HG02943 (cell line): Measurements from ENCODE around the gene KRTAP10-7.
"Not testable (repeated sequence)": the region's sequence is repeated elsewhere in the genome, so short reads cannot be mapped to it uniquely, and the experiment has no call there.

ENCODE experiments used
- ATAC-seq: cut with Tn5 transposase; IDR thresholded peaks from one replicate; pipeline ENCODE4 v1.9.1; 2021; ENCODE audit warnings: mild to moderate bottlenecking, low read depth, moderate library complexity; ENCODE audit not compliant: unreplicated experiment

The KRTAP10-7 gene

GRCh38 chr21:44609193-44609592 is 8.8 kb downstream of the KRTAP10-7 start:
- no peak for ATAC-seq

GRCh38 chr21:44610157-44610843 is 9.9 kb downstream of the KRTAP10-7 start:
- ATAC-seq, result not testable (repeated sequence)

GRCh38 chr21:44611551-44611950 is 11.2 kb downstream of the KRTAP10-7 start:
- no peak for ATAC-seq

- ATAC-seq, result no peak
Observed at GRCh38 chr21:44612029-44612486, 11.7 kb downstream of the KRTAP10-7 start, which contains the start of gene KRTAP10-8. Gene KRTAP10-8, plus strand, starts transcription at chr21:44612079. Its CDS starts 22 bp downstream, at chr21:44612101.

GRCh38 chr21:44612669-44613229 is 12.4 kb downstream of the KRTAP10-7 start:
- no peak for ATAC-seq

- no peak for ATAC-seq
Observed at GRCh38 chr21:44613386-44614155, 13.2 kb downstream of the KRTAP10-7 start.

GRCh38 chr21:44614161-44614631 is 13.8 kb downstream of the KRTAP10-7 start:
- no peak for ATAC-seq

GRCh38 chr21:44614961-44615391 is 14.6 kb downstream of the KRTAP10-7 start:
- no peak for ATAC-seq

GRCh38 chr21:44615466-44615865 is 15.1 kb downstream of the KRTAP10-7 start:
- no peak for ATAC-seq

- no peak for ATAC-seq
Observed at GRCh38 chr21:44615911-44616590, 15.7 kb downstream of the KRTAP10-7 start.

- no peak for ATAC-seq
Observed at GRCh38 chr21:44616591-44616926, 16.2 kb downstream of the KRTAP10-7 start.

- no peak for ATAC-seq
Observed at GRCh38 chr21:44617071-44617501, 16.7 kb downstream of the KRTAP10-7 start.

- ATAC-seq, result no peak
Observed at GRCh38 chr21:44618504-44618903, 18.1 kb downstream of the KRTAP10-7 start.

GRCh38 chr21:44618909-44619308 is 18.5 kb downstream of the KRTAP10-7 start:
- ATAC-seq, result no peak

GRCh38 chr21:44619886-44620285 is 19.5 kb downstream of the KRTAP10-7 start:
- ATAC-seq, result no peak

- ATAC-seq, result no peak
Observed at GRCh38 chr21:44623575-44623974, 23.2 kb downstream of the KRTAP10-7 start.

GRCh38 chr21:44625756-44626155 is 25.4 kb downstream of the KRTAP10-7 start:
- ATAC-seq, result no peak

GRCh38 chr21:44626262-44626661 is 25.9 kb downstream of the KRTAP10-7 start:
- no peak for ATAC-seq

GRCh38 chr21:44626673-44627143 is 26.3 kb downstream of the KRTAP10-7 start, which contains the start of gene KRTAP10-9:
Gene KRTAP10-9, plus strand, starts transcription at chr21:44627093. Its CDS starts 79 bp downstream, at chr21:44627172.
- ATAC-seq, result no peak

- not testable (repeated sequence) for ATAC-seq
Observed at GRCh38 chr21:44627181-44627822, 26.9 kb downstream of the KRTAP10-7 start.
